Stimulated activated CD4-positive, alpha-beta T cell treated with anti-CD3 and anti-CD28 coated beads, Interleukin-12 subunit alpha, Interleukin-12 subunit beta, amount 100 ng/mL, for 4 hours (primary cell): ENCODE measurements around the gene CPSF6.
"Not testable (repeated sequence)": the region's sequence is repeated elsewhere in the genome, so short reads cannot be mapped to it uniquely, and the experiment has no call there.

Experiments used
- DNase-seq: peaks from one replicate; pipeline ENCODE4 v3.0.0-alpha.2; 2020

CPSF6 gene, protein sequence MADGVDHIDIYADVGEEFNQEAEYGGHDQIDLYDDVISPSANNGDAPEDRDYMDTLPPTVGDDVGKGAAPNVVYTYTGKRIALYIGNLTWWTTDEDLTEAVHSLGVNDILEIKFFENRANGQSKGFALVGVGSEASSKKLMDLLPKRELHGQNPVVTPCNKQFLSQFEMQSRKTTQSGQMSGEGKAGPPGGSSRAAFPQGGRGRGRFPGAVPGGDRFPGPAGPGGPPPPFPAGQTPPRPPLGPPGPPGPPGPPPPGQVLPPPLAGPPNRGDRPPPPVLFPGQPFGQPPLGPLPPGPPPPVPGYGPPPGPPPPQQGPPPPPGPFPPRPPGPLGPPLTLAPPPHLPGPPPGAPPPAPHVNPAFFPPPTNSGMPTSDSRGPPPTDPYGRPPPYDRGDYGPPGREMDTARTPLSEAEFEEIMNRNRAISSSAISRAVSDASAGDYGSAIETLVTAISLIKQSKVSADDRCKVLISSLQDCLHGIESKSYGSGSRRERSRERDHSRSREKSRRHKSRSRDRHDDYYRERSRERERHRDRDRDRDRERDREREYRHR

DNA sequence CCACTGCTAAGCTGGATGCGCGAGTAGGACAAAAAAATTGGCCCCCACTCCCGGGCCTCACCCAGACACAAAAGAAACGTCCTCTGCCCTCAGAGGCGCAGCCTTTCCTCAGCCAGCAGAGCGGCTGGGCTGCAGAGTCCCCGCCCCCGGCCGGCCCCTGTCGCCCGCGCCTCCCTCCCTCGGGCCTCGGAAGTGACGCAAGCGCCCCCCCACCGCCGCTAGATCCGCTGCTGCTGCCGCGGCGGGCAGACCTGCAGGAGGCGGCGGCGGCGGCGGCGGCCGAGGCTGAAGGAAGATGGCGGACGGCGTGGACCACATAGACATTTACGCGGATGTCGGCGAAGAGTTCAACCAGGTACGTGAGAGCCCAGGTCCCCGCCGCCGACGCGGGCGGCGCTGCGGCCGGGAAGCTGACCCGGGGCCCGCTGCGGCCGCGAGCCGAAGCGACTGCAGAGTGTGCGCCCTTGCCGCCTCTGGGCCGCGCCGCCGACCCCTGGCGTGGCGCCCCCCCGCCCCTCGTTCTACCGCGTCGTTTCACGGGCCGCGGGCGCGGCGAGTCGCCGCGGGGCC is at the start of gene CPSF6:
Gene CPSF6, plus strand, starts transcription at position 218 of the 570 bp plus-strand sequence. Its CDS starts 78 bp downstream, at position 296.
- DNase-seq: peak; percentile 97

GRCh38 chr12:69196302-69197288 is 42.8 kb upstream of the CPSF6 start:
- no peak for DNase-seq

GRCh38 chr12:69199976-69200375 is 39.4 kb upstream of the CPSF6 start:
- not testable (repeated sequence) for DNase-seq

GRCh38 chr12:69204191-69204590 is 35.2 kb upstream of the CPSF6 start:
- DNase-seq: no peak

- DNase-seq: no peak
Observed at GRCh38 chr12:69210661-69211060, 28.7 kb upstream of the CPSF6 start.

- no peak for DNase-seq
Observed at GRCh38 chr12:69211160-69211559, 28.2 kb upstream of the CPSF6 start.

DNA sequence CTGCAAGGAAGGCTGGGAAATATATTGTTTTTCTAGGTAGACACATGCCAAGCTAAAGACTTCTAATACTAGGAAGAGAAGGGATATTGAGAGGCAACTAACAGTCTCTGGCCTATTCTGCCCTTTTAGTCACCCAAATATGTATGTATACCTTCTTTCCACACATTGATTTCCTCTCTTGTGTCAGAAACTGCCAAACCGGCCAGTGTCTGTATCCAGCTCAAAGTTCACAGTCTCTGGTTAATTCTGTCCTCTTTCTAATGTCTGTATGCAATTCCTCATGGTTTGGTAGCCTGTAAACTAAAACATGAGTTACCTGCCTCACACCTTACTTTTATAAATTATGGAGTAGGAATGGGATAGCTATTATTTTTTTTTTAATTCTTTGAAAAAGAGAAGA is 25.2 kb upstream of the CPSF6 start:
- DNase-seq: no peak

- no peak for DNase-seq
Observed at GRCh38 chr12:69225251-69225910, 14.0 kb upstream of the CPSF6 start.

GRCh38 chr12:69231479-69231878 is 7.9 kb upstream of the CPSF6 start:
- DNase-seq: no peak

- DNase-seq: no peak
Observed at GRCh38 chr12:69238589-69239351, 599 bp upstream of the CPSF6 start.

DNA sequence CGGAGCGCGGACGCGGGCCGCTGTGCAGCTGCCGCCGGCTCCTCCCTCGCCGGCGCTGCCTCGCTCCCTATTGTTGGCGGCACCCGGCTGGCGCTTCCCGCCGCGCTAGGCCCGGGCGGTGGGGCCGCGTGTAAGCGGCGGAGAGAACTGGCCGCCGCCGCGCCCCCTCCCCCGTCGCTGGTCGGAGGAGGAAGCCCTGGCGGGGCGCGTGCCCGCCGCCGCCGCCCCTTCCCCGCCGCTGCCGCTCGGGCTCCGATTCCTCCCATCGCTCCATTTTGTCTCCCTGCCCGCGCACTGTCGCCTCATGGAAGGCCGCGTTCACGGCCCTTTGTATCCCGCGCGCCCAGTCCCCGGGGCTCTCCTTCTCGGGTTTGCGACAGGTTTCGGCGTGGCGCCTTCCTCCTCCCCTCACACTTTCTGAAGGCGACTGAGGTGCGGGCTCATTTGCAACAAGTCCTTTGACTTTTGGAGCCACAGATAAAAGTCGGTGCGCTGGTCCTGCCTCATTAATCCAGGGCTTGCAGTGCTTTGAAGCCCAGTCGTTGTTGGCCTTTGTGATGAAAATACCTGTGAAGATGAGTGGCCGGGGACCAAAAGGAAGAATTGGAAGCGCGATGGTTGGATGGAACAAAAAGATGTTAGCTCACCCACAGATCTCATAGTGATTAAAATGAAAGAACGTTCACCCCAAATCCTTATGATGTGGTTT is 707 bp downstream of the CPSF6 start:
- DNase-seq: peak; percentile 32

- peak; percentile 17 for DNase-seq
Observed at GRCh38 chr12:69240631-69240995, 1.2 kb downstream of the CPSF6 start.

GRCh38 chr12:69241438-69242092 is 2.2 kb downstream of the CPSF6 start:
- DNase-seq: no peak

DNA sequence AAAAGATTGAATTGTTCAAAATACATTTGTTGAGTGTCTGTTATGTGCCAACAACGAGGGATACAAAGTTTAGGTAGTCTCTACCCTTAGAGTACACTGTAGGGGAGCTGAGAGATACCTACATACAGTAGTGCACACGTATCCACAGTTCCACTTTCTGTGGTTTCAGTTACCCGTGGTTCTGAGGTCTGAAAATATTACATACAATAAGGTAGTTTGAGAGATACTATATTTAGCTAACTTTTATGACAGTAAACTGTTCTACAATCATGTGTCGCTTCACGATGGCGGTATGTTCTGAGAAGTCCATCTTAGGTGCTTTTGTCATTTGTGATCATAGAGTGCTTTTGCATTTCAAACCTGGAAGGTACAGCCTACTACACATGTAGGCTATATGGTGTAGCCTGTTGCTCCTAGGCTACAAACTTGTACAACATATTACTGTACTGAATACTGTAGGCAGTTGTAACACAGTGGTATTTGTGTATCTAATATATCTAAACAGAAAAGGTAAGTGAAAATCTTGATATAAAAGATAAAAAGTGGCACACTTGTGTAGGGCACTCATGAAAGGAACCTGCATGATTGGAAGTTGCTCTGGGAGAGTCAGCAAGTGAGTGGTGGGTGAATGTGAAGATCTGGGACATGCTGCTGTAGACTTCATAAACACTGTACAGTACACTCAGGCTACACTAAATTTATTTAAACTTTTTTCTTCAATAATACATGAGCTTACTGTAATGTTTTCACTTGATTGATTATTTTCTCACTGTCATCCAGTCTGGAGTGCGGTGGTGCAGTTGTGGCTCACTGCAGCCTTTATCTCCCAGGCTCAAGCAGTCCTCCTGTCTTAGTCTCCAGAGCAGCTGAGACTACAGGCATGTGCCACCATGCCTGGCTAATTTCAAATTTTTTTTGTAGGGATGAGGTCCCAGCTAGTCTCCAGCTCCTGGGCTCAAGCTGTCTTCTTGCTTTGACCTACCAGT is 4.0 kb downstream of the CPSF6 start:
- DNase-seq: no peak

DNA sequence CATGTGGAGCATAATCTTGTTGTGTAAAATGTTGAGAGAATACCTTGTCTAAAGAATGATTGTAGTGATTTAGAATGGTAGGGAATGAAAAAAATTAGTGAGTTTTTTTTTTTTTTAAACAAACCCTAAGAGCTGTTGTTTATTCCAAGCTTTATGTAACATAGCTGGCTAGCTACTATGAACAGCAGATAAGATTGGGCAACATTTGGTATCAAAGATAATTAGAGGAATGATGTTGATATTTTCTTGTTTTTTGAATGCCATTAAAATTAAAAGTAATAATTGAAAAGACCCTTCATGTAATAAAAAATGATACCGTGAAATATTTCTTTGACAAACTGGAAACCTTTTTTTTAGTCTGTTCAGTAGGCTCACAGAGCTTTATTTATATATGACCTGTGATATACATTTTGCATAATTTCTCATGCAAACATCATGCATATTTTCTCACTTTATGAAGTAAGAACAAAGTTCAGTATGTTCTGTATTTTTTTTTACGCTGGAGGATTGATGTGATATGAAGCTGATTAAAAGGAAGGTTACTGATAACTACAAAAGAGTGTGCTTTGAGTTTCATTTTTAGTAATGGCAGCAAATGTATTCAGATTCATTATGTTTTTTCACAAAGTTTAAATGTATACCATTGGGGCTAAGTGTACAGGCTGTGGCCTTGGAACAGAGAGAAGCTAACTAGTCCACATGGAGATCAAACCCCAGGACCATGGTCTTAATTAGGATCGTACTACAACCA is 8.1 kb downstream of the CPSF6 start:
- DNase-seq: no peak

- DNase-seq: no peak
Observed at GRCh38 chr12:69252033-69252432, 12.7 kb downstream of the CPSF6 start.

DNA sequence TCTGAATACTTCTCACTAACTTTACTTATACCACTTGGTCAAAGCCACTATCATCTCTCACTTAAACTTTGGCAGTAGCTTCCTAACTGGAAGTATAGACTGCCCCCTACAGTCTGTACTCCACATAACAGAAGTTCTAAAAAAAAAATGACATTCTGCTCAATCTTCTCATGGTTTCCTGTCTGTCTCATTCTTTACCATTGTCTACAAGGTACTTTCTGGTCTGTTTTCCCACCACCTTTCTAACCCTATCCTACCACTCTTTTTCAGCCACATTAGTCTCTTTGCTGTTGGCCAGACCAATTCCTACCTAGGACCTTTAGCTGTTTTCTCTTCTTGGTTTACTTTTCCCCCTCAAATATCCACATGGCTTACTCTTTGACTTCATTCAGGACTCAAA is 14.7 kb downstream of the CPSF6 start:
- no peak for DNase-seq

DNA sequence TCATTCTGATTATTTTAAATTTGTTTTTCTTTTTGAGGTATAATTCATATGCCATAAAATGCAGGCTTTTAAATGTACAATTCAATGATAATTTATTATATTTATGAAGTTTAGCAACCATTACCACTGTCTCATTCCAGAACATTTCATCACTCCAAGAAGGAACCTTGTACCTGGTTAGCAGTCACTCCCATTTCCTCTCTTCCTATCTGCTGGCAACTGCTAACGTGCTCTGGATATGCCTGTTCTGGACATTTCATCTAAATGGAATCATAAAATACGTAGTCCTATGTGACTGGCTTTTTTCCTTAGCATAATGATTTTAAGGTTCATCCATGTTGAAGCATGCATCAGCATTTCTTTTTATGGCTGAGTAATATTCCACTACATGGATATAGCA is 15.5 kb downstream of the CPSF6 start:
- no peak for DNase-seq
